Immature natural killer cell (primary cell): ENCODE results near the gene CACNA1C. TPM values are rescaled to one million over a fixed set of nuclear protein-coding genes. Genes with fewer than 3 reads are reported as not detected.

Experiments used
- DNase-seq, 3 donors: peaks; one replicate each; pipeline ENCODE4 v3.0.0; 2022; ENCODE audit warnings: mixed read lengths in 1 of 3
- H3K27ac Mint-ChIP-seq, 6 donors: one replicate each; pipeline ENCODE4 v1.8.0; 2020; ENCODE audit warnings: mixed read lengths in 6 of 6, mild to moderate bottlenecking in 5 of 6, inconsistent platforms in 4 of 6, moderate library complexity in 3 of 6
- H3K27me3 Mint-ChIP-seq, 3 donors: one replicate each; pipeline ENCODE4 v1.8.0; 2020 to 2021; ENCODE audit warnings: low read depth in 3 of 3, mild to moderate bottlenecking in 3 of 3, mixed read lengths in 3 of 3, moderate library complexity in 3 of 3, inconsistent platforms in 1 of 3
- H3K36me3 Mint-ChIP-seq, 3 donors: one replicate each; pipeline ENCODE4 v1.8.0; 2020; ENCODE audit warnings: mixed read lengths in 3 of 3, inconsistent platforms in 2 of 3, mild to moderate bottlenecking in 2 of 3
- H3K4me1 Mint-ChIP-seq, 2 donors: one replicate each; pipeline ENCODE4 v1.8.0; 2020; ENCODE audit warnings: inconsistent platforms in 2 of 2, mild to moderate bottlenecking in 2 of 2, mixed read lengths in 2 of 2, moderate library complexity in 1 of 2
- H3K4me3 Mint-ChIP-seq, 5 donors: one replicate each; pipeline ENCODE4 v1.8.0; 2020; ENCODE audit warnings: mild to moderate bottlenecking in 5 of 5, mixed read lengths in 5 of 5, inconsistent platforms in 3 of 5, moderate library complexity in 3 of 5
- H3K9me3 Mint-ChIP-seq, 6 donors: one replicate each; pipeline ENCODE4 v1.8.0; 2020; ENCODE audit warnings: mild to moderate bottlenecking in 6 of 6, mixed read lengths in 6 of 6, inconsistent platforms in 4 of 6, moderate library complexity in 3 of 6
- polyA plus RNA-seq, 3 donors: library from polyadenylated mRNA; unstranded; fragments of 300-500 nt; fragmentation: Illumina TruSeq; gene quantifications; one replicate each; pipeline ENCODE4 v1.2.3, GENCODE V29; 2021

CACNA1C gene
- polyA plus RNA-seq, 3 donors from 2014 or later: 0.05 to 0.36 (median 0.12) TPM

DNA sequence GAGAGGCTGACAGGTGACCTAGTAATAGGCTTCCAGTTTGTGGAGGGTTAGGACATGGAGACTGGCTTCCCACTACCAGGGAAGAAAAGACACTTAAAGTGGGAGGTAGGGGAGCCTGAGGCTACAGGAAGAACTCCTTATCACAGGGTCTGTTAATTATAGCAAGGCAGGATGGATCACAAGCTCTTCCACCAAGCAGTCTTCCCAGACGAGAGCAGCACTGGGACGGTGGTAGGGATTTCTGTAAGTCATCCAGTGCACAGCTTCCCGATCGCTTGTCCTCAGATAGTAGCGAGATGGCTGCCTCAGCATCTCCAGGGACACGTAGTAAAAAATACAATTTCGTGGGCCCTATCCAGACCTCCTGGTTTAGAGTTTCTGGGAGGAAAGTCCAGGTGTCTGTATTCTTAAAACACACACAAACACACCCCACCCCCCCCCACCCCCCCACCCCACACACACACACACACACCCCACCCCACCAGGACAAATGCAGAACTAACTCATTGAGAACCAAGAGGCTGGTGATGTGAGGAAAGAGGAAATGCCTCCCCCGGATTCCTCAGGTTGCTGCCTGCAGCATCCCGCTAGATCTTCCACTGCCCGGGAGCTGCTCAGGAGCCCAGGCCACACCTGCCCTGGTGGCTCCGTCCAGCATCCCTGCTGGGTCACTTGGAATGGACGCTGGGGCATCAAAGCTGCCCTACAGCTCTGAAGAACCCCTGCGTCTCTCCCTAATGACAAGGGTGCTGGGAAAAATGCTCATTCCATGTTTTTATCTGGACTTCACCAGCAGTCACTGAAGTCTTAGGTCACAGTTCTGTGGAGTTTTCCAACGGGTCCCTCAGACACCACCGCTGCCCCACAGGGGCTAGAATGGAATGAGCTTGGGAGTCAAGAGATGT, 307.2 kb downstream of the CACNA1C start:
- DNase-seq: no peak
- Mint-ChIP-seq H3K27ac (no peak overlapping the region), H3K4me1 (peaks cover 13 to 26% of the 10 kb centered on the region in 2 donors), H3K4me3 (no peak overlapping the region), H3K27me3 (peaks cover 2 to 8% (median 7%) of the 10 kb centered on the region in 3 donors), H3K36me3 (no peaks in the 10 kb centered on the region), H3K9me3 (peaks cover 0 to 1% (median 0%) of the 10 kb centered on the region in 6 donors)

DNA sequence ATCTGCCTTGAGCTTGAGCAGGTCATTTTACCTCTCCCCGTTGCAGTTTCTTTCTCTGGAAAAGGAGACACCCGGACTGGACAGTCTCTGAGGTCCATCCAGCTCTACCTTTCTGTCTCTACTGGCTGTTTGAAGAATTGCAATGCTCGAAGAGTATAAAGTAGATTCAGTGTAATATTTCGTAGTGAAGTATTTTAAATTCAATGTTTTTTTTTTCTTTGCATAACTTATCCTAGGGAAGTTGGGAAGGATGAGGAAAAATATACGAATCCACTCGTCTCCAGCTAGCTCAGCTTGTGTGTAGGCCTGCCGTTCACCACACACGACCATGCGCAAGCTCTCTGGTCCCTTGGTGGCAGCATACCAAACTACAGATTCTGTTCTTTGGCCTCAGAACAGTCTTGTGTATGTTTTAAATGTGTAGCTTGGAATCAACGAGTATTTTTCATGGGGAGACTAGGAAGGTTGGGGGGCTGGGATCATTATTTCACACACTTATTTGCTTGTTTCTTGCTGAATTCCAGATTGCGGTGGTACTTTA, 307.9 kb downstream of the CACNA1C start:
- no peaks in the 10 kb centered on the region for H3K36me3 Mint-ChIP-seq
- no peak overlapping the region for H3K4me3 Mint-ChIP-seq
- H3K27ac Mint-ChIP-seq: no peak overlapping the region
- DNase-seq: no peak
- H3K27me3 Mint-ChIP-seq: peaks cover 2 to 8% (median 7%) of the 10 kb centered on the region in 3 donors
- peaks cover 13 to 26% of the 10 kb centered on the region in 2 donors for H3K4me1 Mint-ChIP-seq
- peaks cover 0 to 1% (median 0%) of the 10 kb centered on the region in 6 donors for H3K9me3 Mint-ChIP-seq

GRCh38 chr12:2363836-2364609, 311.2 kb downstream of the CACNA1C start:
- peaks cover 0 to 1% (median 0%) of the 10 kb centered on the region in 6 donors for H3K9me3 Mint-ChIP-seq
- peaks cover 1 to 12% of the 10 kb centered on the region in 2 donors for H3K4me1 Mint-ChIP-seq
- no peak overlapping the region for H3K4me3 Mint-ChIP-seq
- peaks cover 3 to 5% (median 3%) of the 10 kb centered on the region in 3 donors for H3K27me3 Mint-ChIP-seq
- no peak overlapping the region for H3K27ac Mint-ChIP-seq
- no peaks in the 10 kb centered on the region for H3K36me3 Mint-ChIP-seq
- no peak for DNase-seq

DNA sequence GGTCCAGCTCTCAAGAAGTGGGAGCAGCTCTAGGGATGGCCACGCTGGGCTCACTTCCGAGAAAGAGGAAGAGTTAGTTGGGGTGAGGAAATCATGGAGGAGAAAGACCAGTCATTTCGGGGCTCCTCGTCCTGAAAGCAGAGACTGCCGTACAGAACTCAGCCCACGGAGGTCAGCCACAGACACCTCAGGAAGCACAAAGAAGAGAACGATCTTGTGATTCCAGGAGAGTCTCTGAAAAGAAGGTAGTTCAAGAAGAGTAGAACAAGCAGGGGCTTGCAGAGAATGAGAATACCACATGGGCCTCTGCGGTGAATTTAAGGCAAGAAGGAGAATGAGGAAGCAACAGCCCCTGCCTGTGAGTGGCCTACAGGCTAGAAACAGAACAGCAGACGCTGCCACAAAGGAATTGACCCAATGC, 311.9 kb downstream of the CACNA1C start:
- H3K9me3 Mint-ChIP-seq: peaks cover 0 to 1% (median 0%) of the 10 kb centered on the region in 6 donors
- H3K27me3 Mint-ChIP-seq: peaks cover 0 to 5% (median 0%) of the 10 kb centered on the region in 3 donors
- no peak overlapping the region for H3K27ac Mint-ChIP-seq
- H3K4me1 Mint-ChIP-seq: peaks cover 0 to 9% of the 10 kb centered on the region in 2 donors
- no peak overlapping the region for H3K4me3 Mint-ChIP-seq
- DNase-seq: no peak
- H3K36me3 Mint-ChIP-seq: no peaks in the 10 kb centered on the region

- Mint-ChIP-seq H3K27me3 (peaks cover 0 to 5% (median 4%) of the 10 kb centered on the region in 3 donors), H3K36me3 (no peaks in the 10 kb centered on the region), H3K27ac (no peak overlapping the region), H3K4me1 (peaks cover 0 to 9% of the 10 kb centered on the region in 2 donors), H3K4me3 (no peak overlapping the region), H3K9me3 (peaks cover 0 to 1% (median 0%) of the 10 kb centered on the region in 6 donors)
- no peak for DNase-seq
Measured at GRCh38 chr12:2366711-2367110, 313.9 kb downstream of the CACNA1C start.

DNA sequence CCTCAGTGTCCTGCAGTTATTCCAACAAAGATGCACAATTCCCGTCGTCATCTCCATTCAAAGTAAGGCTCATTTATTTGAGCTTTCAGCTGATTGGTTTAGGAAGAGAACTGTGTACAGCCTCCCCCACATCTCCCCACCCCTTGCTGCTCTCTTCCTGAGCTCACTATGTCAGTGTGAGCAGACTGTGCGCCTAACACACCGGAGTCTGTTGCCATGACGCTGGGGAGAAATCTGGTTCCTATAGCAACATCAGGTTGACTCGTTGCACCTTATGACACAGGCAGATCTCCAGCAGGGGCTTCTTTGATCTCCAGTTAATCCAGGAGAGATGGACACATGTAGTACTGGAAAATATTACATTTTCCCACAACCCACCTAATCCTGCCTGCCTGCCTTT, 319.4 kb downstream of the CACNA1C start:
- H3K27ac Mint-ChIP-seq: no peak overlapping the region

DNA sequence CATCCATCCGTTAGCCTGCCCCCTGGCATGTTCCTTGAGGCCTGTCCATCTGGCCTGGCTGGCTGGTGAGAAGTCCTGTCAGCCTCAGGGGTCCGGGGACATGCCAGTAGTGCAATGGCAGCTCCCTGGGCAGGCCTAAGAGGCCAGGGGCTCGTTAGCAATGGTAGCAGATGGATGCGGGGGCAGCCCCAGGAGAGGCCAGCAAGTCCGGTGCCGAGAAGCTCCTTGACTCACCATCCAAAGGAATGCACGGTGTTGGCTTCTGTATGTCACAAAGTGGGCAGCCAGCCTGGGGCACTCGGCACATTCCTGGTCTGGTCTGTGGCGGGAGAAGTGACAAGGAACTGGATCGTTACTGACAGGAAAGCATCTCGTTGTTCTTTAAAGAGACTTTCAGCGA, 319.9 kb downstream of the CACNA1C start:
- DNase-seq: no peak
- peaks cover 0 to 5% (median 4%) of the 10 kb centered on the region in 3 donors for H3K27me3 Mint-ChIP-seq
- no peaks in the 10 kb centered on the region for H3K9me3 Mint-ChIP-seq
- H3K4me1 Mint-ChIP-seq: peaks cover 0 to 3% of the 10 kb centered on the region in 2 donors
- no peak overlapping the region for H3K4me3 Mint-ChIP-seq
- no peak overlapping the region for H3K27ac Mint-ChIP-seq
- H3K36me3 Mint-ChIP-seq: no peaks in the 10 kb centered on the region

More for the DNA sequence above, 319.4 kb downstream of the CACNA1C start:
- Mint-ChIP-seq H3K9me3 (no peaks in the 10 kb centered on the region), H3K36me3 (no peaks in the 10 kb centered on the region), H3K27me3 (peaks cover 0 to 5% (median 4%) of the 10 kb centered on the region in 3 donors), H3K4me1 (no peaks in the 10 kb centered on the region), H3K4me3 (no peak overlapping the region)
- no peak for DNase-seq

GRCh38 chr12:2373307-2373706, 320.5 kb downstream of the CACNA1C start:
- no peak overlapping the region for H3K27ac Mint-ChIP-seq
- H3K4me3 Mint-ChIP-seq: no peak overlapping the region
- H3K4me1 Mint-ChIP-seq: peaks cover 0 to 8% of the 10 kb centered on the region in 2 donors
- H3K36me3 Mint-ChIP-seq: no peaks in the 10 kb centered on the region
- no peak for DNase-seq
- no peaks in the 10 kb centered on the region for H3K9me3 Mint-ChIP-seq
- peaks cover 0 to 5% (median 4%) of the 10 kb centered on the region in 3 donors for H3K27me3 Mint-ChIP-seq

DNA sequence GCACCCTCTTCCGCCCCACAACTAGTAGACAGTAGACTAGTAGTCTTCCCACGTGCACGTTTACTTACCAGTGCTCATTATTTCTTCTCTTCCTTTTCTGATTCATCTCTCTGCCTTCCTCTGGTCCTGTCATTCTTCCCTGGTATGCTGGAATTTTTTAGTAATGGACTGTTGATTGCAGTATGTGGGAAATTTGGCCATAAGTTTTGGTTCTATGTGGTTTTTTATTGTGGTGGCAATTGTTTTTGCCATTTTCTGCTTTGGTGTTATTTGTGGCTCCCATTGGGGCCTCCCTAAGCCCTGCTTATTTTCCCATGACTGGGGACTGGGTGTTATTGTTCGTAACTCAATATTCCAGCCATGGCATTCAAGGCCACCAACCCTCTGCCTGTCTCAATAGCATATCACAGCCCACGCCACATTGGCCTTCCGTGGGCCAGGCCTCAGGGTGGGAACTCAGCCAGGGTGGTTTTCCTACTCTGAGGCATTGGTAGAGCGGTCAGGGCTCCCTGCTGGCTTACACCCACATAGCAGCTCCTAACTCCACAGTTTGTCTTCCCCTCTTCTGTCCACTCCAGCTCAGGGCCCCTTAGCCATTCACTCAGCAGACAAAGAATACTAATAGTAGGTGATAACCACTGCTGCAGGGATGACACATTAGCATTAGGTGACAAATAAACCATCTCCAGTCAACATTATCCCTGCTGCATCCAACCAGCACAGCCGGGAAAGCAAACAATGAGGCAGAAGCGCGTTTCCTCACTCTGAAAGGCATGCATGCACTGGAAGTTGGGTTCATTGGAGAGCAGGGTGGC, 321.5 kb downstream of the CACNA1C start:
- peaks cover 0 to 7% (median 5%) of the 10 kb centered on the region in 3 donors for H3K27me3 Mint-ChIP-seq
- no peaks in the 10 kb centered on the region for H3K9me3 Mint-ChIP-seq
- H3K4me1 Mint-ChIP-seq: peaks cover 6 to 18% of the 10 kb centered on the region in 2 donors
- no peak overlapping the region for H3K4me3 Mint-ChIP-seq
- H3K36me3 Mint-ChIP-seq: no peaks in the 10 kb centered on the region
- H3K27ac Mint-ChIP-seq: no peak overlapping the region
- DNase-seq: no peak

DNA sequence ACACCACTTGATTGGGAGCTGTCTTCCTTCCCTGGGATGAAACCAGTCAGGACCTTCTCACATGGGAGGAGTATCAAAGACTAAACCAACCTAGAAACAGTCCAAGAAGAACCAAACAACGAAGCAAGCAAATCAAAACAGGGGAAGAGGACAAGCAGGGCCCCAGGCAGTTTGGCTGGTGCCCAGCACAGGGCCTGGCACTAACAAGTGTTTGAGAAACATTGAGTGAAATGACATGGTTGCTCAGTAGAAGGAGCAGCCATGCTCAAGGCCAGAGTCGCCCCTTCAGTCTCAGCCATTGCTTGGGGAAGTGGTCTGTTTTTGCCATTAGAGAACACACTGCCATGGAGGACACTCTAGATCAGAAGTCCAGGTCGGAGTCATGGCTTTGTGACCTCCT, 323.1 kb downstream of the CACNA1C start:
- no peak for DNase-seq
- no peaks in the 10 kb centered on the region for H3K9me3 Mint-ChIP-seq
- H3K36me3 Mint-ChIP-seq: no peaks in the 10 kb centered on the region
- no peak overlapping the region for H3K27ac Mint-ChIP-seq
- H3K4me1 Mint-ChIP-seq: peaks cover 7 to 20% of the 10 kb centered on the region in 2 donors
- H3K4me3 Mint-ChIP-seq: no peak overlapping the region
- peaks cover 0 to 7% (median 5%) of the 10 kb centered on the region in 3 donors for H3K27me3 Mint-ChIP-seq

DNA sequence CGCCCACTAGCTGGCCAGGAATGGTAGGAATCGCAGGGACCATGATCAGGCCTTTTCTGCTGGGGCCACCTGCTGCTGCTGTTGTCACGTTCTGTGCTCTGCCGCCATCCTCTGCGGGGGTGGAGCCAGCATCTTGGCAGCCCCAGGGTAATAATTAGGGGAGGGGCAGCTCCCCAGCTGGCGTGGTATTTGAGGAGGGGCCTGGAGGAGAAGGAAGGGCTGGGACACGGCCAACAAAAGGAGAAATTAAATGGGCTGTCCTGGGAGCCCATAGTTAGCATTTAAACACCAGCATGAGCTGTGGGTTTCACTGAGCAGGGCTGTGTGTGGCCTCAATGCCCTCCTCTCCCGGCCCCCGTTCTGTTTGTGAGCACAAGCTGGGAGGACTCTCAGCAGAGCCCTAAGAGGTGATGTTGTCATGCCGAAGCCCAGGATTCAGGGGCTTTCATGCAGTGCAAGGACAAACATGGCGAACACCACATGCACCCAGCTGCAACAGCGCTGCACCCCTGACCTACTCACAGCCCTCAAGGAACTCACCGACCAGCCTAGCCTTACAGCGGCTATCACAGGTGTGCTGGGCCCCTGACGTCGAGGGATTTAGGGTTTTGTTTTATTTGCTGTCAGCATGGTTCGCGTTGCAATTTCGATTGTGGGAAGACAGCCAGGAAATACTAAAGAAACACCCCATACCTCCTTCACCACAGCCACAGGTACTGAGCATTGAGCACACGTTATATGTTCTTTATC, 324.3 kb downstream of the CACNA1C start:
- Mint-ChIP-seq H3K27ac (no peak overlapping the region), H3K36me3 (no peaks in the 10 kb centered on the region)
- DNase-seq: no peak

GRCh38 chr12:2378835-2379330, 326.1 kb downstream of the CACNA1C start:
- peak overlapping the region in 3 of 6 donors; percentile 34 to 83 (median 73) for H3K27ac Mint-ChIP-seq
- H3K9me3 Mint-ChIP-seq: no peaks in the 10 kb centered on the region
- peak in 1 of 3 donors; percentile 28 for DNase-seq
- peaks cover 0 to 3% (median 2%) of the 10 kb centered on the region in 3 donors for H3K27me3 Mint-ChIP-seq
- no peaks in the 10 kb centered on the region for H3K36me3 Mint-ChIP-seq
- H3K4me1 Mint-ChIP-seq: peaks cover 7 to 20% of the 10 kb centered on the region in 2 donors
- H3K4me3 Mint-ChIP-seq: peak overlapping the region in 3 of 5 donors; percentile 1 to 44 (median 5)

More for the DNA sequence above, 324.3 kb downstream of the CACNA1C start:
- no peaks in the 10 kb centered on the region for H3K9me3 Mint-ChIP-seq
- peaks cover 0 to 7% (median 3%) of the 10 kb centered on the region in 3 donors for H3K27me3 Mint-ChIP-seq
- no peak overlapping the region for H3K4me3 Mint-ChIP-seq
- peaks cover 7 to 20% of the 10 kb centered on the region in 2 donors for H3K4me1 Mint-ChIP-seq
